ENCODE data around the gene SAP25. TPM values are rescaled to one million over a fixed set of nuclear protein-coding genes. Genes with fewer than 3 reads are reported as not detected.

Gene SAP25
- total RNA-seq, 1 experiment from 2014 or later: 3.0 TPM

DNA sequence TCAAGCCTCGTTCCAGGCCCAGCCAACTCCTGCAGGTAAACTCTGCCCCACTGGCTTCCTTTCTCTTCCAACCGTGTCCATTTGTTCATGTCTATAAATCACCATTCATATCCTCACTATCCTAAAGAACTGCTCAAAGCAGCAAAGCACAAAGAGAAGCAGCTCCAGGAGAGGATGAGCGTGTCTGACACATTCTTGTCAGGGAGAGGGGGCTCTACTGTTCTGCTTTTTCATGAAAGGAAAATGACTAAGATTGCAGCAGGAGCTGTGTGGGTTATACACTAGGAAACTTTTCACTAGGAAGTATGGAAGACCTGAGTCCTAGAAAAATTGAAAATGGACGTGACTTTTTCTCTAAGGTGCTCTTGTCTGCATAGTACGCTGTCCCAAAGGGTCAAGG is 18.0 kb downstream of the SAP25 start:
- CTCF ChIA-PET: no interaction called here
- Histone ChIP-seq H3K36me3 (ENCODE audit: control insufficient read depth, insufficient read depth, low read length) (no peaks in the 10 kb centered on the region), H3K9me3 (ENCODE audit: control insufficient read depth, insufficient read depth, low read depth, low read length) (no peaks in the 10 kb centered on the region), H3K27ac (ENCODE audit: low read length) (no peak overlapping the region), H3K4me3 (ENCODE audit: low read depth in 2 of 2, low read length in 2 of 2) (no peak overlapping the region), H3K27me3 (ENCODE audit: control insufficient read depth, insufficient read depth, low read length) (no peaks in the 10 kb centered on the region), H3K4me1 (ENCODE audit: control insufficient read depth, insufficient read depth, low read length) (no peaks in the 10 kb centered on the region; the same call in 1 of the 2 replicates)
- no peak for ATAC-seq
- DNase-seq (ENCODE audit: low read depth, low spot score): no peak
- no TSS peak for BruUV-seq (replicated peaks)
- intact Hi-C loops (cut with micrococcal nuclease; ENCODE audit: unreplicated experiment) (no loop called here), in situ Hi-C loops (cut with HindIII; ENCODE audit: low pct_unique_long_range_greater_than_20kb, low sequenced_read_pairs) (no loop called here)
- POLR2A ChIA-PET: no interaction called here
- TF ChIP-seq TCF7L2 (IDR thresholded peaks at IDR 0.05; ENCODE audit: low read depth, low read length) (no peak), POLR2AphosphoS5 (IDR thresholded peaks at IDR 0.05; ENCODE audit: low read depth, low read length) (no peak), SIN3A (IDR thresholded peaks at IDR 0.05; ENCODE audit: borderline replicate concordance, insufficient read depth, low read depth, low read length) (no peak)
- TF ChIP-seq, protein P1, sequence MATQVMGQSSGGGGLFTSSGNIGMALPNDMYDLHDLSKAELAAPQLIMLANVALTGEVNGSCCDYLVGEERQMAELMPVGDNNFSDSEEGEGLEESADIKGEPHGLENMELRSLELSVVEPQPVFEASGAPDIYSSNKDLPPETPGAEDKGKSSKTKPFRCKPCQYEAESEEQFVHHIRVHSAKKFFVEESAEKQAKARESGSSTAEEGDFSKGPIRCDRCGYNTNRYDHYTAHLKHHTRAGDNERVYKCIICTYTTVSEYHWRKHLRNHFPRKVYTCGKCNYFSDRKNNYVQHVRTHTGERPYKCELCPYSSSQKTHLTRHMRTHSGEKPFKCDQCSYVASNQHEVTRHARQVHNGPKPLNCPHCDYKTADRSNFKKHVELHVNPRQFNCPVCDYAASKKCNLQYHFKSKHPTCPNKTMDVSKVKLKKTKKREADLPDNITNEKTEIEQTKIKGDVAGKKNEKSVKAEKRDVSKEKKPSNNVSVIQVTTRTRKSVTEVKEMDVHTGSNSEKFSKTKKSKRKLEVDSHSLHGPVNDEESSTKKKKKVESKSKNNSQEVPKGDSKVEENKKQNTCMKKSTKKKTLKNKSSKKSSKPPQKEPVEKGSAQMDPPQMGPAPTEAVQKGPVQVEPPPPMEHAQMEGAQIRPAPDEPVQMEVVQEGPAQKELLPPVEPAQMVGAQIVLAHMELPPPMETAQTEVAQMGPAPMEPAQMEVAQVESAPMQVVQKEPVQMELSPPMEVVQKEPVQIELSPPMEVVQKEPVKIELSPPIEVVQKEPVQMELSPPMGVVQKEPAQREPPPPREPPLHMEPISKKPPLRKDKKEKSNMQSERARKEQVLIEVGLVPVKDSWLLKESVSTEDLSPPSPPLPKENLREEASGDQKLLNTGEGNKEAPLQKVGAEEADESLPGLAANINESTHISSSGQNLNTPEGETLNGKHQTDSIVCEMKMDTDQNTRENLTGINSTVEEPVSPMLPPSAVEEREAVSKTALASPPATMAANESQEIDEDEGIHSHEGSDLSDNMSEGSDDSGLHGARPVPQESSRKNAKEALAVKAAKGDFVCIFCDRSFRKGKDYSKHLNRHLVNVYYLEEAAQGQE (IDR thresholded peaks at IDR 0.05; ENCODE audit: insufficient read depth in 1 of 2, low read depth in 2 of 2, low read length in 1 of 2): no peak
- TF ChIP-seq, protein P2, sequence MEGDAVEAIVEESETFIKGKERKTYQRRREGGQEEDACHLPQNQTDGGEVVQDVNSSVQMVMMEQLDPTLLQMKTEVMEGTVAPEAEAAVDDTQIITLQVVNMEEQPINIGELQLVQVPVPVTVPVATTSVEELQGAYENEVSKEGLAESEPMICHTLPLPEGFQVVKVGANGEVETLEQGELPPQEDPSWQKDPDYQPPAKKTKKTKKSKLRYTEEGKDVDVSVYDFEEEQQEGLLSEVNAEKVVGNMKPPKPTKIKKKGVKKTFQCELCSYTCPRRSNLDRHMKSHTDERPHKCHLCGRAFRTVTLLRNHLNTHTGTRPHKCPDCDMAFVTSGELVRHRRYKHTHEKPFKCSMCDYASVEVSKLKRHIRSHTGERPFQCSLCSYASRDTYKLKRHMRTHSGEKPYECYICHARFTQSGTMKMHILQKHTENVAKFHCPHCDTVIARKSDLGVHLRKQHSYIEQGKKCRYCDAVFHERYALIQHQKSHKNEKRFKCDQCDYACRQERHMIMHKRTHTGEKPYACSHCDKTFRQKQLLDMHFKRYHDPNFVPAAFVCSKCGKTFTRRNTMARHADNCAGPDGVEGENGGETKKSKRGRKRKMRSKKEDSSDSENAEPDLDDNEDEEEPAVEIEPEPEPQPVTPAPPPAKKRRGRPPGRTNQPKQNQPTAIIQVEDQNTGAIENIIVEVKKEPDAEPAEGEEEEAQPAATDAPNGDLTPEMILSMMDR (IDR thresholded peaks at IDR 0.05): no peak

DNA sequence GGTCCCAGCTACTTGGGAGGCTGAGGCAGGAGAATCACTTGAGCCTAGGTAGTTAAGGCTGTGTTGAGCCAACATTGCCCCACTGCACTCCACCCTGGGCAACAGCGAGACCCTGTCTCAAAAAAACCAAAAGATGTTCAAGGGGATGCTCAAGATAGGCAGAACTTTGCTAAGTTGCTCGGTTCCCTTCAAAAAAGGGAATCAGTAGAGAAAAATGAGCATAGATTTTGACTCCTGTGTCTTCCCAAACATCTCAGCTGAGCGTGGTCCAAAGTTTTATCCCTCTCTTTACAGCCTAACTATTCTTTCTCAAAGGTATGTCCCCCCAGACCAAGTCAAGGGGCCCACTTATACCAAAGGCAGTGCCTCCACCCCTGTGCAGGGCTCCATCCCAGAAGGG is 20.7 kb downstream of the SAP25 start:
- peaks cover under 1% of the 10 kb centered on the region; the same call in 1 of the 2 replicates for H3K4me1 ChIP-seq (ENCODE audit: control insufficient read depth, insufficient read depth, low read length)
- ChIA-PET CTCF (no interaction called here), POLR2A (interaction anchor here (0.6 kb wide), 1 partner anchor 90 kb away, joined by 5 read pairs; no protein-coding TSS in a partner anchor)
- H3K27ac ChIP-seq (ENCODE audit: low read length): no peak overlapping the region
- TF ChIP-seq, protein P1 (IDR thresholded peaks at IDR 0.05; ENCODE audit: insufficient read depth in 1 of 2, low read depth in 2 of 2, low read length in 1 of 2): no peak
- TF ChIP-seq, protein P2 (IDR thresholded peaks at IDR 0.05): no peak
- TF ChIP-seq SIN3A (IDR thresholded peaks at IDR 0.05; ENCODE audit: borderline replicate concordance, insufficient read depth, low read depth, low read length): no peak
- TF ChIP-seq POLR2AphosphoS5 (IDR thresholded peaks at IDR 0.05; ENCODE audit: low read depth, low read length): no peak
- TF ChIP-seq TCF7L2 (IDR thresholded peaks at IDR 0.05; ENCODE audit: low read depth, low read length): no peak
- ATAC-seq (no peak), DNase-seq (ENCODE audit: low read depth, low spot score) (no peak)
- intact Hi-C loops (cut with micrococcal nuclease; ENCODE audit: unreplicated experiment) (no loop called here), in situ Hi-C loops (cut with HindIII; ENCODE audit: low pct_unique_long_range_greater_than_20kb, low sequenced_read_pairs) (no loop called here)
- no TSS peak for BruUV-seq (replicated peaks)
- H3K27me3 ChIP-seq (ENCODE audit: control insufficient read depth, insufficient read depth, low read length): no peaks in the 10 kb centered on the region
- no peak overlapping the region for H3K4me3 ChIP-seq (ENCODE audit: low read depth in 2 of 2, low read length in 2 of 2)
- H3K36me3 ChIP-seq (ENCODE audit: control insufficient read depth, insufficient read depth, low read length): no peaks in the 10 kb centered on the region
- H3K9me3 ChIP-seq (ENCODE audit: control insufficient read depth, insufficient read depth, low read depth, low read length): no peaks in the 10 kb centered on the region

Measured in Panc1 (cell line).